GM12801 (cell line): ENCODE results near the gene EXT2.

Source experiments
- TF ChIP-seq, protein P1 (sequence below): IDR thresholded peaks from one replicate; pipeline ENCODE4 v1.5.1; 2011; ENCODE audit warnings: control low read depth; ENCODE audit not compliant: insufficient read length; ENCODE audit errors: extremely low read depth

Gene EXT2

DNA sequence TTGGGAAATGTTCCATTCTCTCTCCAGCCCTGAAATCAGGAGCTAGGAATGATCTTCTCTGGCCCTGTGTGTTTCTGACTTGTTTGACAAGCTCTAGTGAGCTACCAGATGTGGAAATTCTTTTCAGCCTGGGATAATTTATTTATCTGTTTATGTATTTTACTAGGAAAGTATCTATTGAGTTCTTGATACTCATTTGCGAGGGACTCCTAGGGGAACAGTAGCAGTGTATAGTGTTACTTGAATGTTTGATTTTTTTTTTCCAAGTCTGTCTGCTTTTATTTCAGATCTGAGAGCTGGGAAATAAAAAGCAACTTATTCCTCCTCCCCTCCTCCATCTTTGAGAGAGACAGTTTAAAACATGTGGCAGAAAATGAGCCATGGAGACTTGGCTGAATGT, 122.0 kb downstream of the EXT2 start:
- TF ChIP-seq, protein P1, sequence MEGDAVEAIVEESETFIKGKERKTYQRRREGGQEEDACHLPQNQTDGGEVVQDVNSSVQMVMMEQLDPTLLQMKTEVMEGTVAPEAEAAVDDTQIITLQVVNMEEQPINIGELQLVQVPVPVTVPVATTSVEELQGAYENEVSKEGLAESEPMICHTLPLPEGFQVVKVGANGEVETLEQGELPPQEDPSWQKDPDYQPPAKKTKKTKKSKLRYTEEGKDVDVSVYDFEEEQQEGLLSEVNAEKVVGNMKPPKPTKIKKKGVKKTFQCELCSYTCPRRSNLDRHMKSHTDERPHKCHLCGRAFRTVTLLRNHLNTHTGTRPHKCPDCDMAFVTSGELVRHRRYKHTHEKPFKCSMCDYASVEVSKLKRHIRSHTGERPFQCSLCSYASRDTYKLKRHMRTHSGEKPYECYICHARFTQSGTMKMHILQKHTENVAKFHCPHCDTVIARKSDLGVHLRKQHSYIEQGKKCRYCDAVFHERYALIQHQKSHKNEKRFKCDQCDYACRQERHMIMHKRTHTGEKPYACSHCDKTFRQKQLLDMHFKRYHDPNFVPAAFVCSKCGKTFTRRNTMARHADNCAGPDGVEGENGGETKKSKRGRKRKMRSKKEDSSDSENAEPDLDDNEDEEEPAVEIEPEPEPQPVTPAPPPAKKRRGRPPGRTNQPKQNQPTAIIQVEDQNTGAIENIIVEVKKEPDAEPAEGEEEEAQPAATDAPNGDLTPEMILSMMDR = no peak

DNA sequence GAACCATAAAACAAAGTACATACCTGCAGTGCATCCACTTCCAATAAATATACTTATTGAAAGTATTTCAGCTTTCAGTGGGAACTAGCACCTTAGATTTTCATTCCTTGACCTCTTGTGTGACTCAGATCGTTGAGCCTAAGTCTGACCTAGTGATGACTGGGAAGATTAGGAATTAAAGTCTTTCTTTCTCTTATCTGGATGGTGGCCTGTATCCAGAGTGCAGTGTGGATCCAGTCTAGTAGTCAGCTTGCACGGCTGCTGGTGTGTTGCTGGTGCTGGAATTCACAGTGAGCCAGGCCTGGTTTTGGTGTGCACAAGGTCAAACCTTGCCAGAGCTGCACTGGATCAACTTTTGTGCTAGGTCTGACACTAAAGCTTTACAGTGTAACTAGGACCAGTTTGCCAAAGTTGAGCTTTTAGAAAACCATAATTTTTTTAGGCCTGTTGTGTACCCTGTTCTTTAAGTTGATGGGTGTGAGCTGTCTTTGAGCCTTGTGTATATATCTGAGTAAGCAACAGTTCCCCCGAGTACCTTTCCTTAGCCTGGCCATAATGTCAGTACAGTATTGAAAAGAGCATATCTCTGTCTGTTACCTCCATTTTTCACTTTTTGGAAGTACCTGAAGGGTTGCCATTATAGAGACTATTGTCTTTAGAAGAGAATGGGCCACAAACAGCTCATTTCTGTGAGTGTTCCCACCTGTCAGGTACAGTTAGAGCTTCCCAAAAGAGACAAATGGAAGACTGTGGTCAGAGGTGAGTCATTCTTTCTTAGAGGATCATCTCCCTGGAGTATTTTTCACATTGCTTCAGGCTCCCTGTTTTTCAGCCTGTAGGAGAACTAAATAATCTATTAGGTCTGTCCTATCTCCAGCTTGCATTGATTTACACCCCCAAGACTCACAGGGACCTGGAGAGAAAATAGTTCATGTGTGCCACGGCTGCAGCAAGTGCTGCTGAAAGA, 124.6 kb downstream of the EXT2 start:
- TF ChIP-seq, protein P1 = no peak

DNA sequence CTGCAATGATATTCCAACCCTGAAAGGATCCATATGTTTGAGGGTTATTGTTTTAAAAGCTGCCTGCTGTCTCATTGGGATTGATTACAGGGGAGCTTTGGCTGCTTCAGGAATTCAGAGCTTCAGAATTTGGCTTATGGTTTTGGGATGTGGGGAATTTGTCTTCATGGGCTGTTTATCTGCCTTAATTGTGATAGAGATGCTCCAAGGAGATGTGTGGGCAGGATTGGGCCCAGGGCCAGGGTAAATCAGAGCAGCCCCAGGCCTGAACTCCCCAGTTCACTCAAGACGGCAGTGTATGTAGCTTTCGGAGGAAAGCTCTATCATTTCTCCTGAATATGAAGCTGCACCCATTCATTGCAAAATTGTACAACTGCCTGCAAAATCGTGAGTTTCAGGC, 126.0 kb downstream of the EXT2 start:
- TF ChIP-seq, protein P1 = no peak

DNA sequence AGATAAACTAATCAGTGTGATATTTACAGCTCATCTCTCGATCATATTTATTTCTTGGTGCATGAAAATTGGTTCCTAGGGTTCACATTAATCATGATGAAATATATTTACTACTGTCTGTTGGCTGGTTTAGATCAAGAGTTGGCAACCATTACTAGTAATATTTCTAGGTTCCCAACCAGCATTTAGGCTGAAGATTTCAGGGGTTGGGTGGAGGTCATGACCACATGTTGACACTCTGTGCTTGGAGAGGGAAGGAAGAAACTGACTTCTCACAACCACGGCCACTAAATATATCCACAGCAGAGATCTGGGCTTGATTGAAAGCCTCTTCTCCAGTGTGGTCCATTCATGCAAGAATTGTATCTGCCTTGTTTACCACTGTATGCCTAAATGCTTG, 126.5 kb downstream of the EXT2 start:
- TF ChIP-seq, protein P1 = no peak

DNA sequence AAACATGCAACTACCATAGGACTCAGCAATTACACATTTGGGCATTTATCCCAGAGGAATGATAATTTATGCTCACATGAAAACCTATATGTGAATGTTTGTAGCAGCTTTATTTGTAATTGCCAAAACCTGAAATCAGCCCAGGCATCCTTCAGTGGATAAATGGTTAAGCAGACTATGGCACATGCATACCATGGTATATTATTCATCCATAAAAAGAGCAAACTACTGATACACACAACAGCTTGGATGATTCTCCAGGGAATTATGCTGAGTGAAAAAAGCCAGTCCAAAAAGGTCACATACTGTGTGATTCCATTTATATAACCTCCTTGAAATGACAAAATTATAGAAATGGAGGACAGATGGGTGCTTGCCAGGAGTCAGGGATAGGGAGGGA, 127.8 kb downstream of the EXT2 start:
- TF ChIP-seq, protein P1 = no peak

DNA sequence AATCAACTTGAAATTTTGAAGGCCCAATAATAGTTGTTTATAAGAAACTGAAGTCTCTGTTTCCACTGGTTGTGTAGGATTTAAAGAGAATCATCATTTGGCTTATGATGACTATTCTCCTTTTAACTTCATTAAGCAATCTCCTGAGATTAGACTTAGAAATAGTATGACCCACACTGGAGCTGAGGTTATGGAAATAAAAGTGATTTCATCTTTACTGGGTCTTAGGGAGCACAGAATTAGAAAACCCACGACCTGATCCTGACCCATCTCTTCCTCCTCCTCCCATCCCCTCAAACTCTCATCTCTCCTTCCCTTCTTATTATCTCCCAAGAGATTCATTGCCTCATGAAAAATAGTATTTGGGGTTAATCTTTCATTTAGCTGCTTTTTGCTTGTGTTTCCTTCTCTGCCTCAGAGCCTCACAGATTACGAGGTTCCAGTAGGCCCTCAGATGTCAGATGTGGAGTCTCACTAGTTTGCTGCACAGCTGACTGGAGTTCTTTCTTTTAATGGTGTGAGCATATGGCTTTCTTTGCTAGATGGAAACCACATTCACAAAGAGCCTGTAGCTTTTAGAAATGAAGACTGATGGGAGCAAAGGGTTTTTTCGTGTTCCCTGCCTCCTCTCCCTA, 129.5 kb downstream of the EXT2 start:
- TF ChIP-seq, protein P1 = no peak

DNA sequence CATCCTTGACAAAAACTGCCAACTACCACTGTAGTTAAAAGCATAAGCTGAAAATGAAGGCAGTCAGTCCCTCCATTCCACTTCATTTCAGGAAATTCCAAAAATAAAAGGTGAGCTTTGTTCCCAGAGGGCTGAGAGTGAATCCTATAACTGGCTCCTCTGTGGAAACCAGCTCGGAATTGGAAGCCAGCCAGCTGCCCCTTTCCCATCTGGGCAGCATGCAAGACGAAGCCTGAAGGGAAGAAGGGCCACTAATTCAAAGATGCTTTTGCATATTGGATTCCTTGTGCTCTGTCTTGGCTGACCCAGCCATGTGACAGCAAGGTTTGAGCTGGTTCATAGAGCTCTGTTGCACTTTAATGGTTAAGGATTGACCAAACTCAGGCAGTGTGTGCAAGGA, 131.0 kb downstream of the EXT2 start:
- TF ChIP-seq, protein P1 = no peak
